Measurements from ENCODE around the gene INPP5F.

DNA sequence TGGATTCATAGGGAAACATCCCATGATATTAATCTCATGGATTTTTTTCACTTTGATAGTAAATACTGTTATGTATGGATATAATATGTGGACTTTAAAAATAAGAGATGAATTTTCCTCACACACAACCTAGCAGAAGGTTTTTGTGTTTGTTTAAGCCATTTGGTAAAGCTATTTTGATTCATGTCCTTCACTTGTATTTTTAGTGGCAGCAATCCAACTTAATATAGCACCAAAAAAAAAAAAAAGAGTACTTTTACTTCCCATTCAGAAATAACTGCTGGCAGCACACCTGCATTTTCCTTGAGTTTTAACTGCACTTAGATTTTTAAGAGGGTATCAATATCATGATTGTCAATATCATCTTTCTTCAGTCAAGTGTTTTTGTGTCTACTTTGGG lies 86.8 kb downstream of the INPP5F start:
- TF ChIP-seq POLR2AphosphoS5 (IDR thresholded peaks at IDR 0.05) (no peak), CTCF (IDR thresholded peaks at IDR 0.05) (no peak), POLR2A (IDR thresholded peaks at IDR 0.05) (no peak), EP300 (IDR thresholded peaks at IDR 0.05) (no peak)

Measured in stomach (tissue), 4 donors.